CD4-positive, alpha-beta T cell treated with Interleukin-12 subunit alpha and Interleukin-12 subunit beta, for 1 hour (primary cell): ENCODE data around the gene CHCHD6.

Source experiments
- DNase-seq: peaks from one replicate; pipeline ENCODE4 v3.0.0-alpha.2; 2020

CHCHD6 gene

GRCh38 chr3:126983653-126984390 lies 279.8 kb downstream of the CHCHD6 start:
- DNase-seq: peak; percentile 45

DNA sequence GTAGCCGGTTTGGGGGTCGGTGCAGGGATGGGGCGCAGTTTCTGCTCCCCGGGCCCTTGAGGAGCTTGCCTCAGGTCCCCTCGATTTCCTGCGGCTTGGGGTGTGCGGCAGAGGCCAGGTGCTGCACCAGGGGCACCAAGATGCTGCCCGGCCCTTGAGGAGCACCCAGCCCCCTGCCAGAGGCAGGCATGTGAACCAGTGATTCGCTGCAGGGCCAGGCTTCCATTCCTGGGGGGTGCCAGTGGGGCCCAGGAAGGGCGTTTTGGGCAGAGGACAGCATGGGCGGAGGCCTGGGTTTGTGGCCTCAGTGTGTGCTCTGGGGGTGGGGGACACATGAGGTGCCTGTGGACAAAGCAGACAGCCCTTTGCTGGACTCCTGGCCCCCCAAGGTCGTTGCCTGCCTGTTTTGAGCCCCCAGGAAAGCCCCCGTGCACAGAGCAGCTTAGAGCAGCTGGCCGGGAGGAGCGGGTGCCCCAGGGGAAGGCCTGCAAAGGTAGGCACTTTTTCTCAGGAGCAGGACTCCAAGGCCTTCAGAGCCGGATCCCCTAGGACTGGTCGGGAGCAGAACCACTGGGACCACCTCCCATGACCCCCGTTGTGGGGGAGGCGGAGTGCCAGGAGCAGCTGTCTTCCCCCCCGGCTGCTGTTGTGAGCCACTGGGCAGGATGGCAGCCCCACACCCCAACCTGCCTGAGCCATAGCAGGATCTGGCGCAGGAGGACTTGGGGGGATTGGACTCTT lies 280.5 kb downstream of the CHCHD6 start:
- no peak for DNase-seq

DNA sequence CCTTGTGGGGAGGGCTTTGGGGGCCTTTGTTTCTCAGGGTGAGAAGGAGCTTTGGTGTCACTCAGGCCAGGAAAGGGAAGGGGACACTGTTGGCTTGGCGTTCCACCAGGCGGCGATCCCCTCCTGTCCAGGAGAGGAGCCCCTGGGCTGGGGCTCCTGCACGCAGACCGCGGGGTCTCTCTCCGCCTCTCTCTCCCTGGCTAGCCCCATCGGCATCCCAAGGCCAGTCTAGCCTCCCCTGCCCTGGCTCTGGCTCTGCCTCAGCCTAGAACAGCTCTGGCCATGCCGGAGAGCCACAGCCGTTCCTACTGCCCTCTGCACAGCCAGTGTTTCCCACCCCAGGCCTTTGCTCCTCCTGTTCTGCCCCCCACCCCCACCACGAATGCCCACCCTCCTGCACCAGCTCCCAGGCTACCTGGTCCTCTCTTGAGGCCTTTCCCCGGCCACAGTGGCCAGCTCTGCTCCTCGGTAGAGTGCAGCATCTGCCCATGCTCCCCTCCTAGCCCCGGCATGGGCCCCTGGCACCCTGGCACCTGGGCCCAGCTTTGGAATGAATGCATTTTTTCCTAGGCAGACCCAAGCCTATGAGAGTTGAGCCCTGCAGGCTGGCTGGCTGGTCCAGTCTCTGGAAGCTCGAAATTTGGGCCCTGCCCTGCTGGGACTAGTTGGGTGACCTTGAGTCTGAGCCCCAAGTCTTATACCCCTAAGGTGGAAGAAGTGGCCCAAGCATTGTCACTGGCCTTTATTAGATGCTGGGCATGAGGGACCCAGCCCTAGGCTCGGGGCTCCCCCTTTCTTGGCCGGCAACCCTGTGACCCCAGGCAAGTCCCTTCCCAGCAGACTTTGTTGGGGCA lies 281.3 kb downstream of the CHCHD6 start:
- no peak for DNase-seq

GRCh38 chr3:126986001-126986400 lies 282.0 kb downstream of the CHCHD6 start:
- no peak for DNase-seq

- DNase-seq: no peak
Observed at GRCh38 chr3:126987129-126987528, 283.1 kb downstream of the CHCHD6 start.

DNA sequence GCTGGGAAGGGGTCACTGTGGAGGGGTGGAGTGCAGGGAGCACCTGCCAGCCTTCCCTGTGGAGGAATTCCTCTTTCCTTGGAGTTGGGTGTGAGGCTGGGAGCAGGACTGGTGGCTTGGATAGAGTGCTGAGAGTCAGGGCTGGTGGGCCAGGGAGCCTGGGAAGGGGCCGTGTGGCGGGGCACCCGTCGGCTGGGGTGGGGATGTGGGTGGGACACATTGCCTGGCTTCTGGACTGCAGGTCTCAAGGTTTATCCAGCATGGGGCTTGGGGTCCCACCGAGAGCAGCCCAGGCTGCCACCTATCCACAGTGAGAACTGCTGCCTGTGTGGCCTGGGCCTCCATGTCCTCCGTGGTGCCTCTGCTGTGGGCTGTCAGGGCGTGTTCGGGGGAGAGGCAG lies 283.6 kb downstream of the CHCHD6 start:
- DNase-seq: no peak

DNA sequence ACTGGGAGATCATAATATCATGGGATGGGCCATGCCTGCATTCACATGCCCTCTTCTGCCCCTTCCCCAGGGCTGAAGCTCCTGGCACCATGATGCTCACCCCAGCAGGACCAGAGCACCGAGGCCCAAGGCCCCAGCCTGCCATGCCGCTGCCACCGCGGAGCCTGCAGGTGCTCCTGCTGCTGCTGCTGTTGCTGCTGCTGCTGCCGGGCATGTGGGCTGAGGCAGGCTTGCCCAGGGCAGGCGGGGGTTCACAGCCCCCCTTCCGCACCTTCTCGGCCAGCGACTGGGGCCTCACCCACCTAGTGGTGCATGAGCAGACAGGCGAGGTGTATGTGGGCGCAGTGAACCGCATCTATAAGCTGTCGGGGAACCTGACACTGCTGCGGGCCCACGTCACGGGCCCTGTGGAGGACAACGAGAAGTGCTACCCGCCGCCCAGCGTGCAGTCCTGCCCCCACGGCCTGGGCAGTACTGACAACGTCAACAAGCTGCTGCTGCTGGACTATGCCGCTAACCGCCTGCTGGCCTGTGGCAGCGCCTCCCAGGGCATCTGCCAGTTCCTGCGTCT lies 284.5 kb downstream of the CHCHD6 start:
- no peak for DNase-seq

DNA sequence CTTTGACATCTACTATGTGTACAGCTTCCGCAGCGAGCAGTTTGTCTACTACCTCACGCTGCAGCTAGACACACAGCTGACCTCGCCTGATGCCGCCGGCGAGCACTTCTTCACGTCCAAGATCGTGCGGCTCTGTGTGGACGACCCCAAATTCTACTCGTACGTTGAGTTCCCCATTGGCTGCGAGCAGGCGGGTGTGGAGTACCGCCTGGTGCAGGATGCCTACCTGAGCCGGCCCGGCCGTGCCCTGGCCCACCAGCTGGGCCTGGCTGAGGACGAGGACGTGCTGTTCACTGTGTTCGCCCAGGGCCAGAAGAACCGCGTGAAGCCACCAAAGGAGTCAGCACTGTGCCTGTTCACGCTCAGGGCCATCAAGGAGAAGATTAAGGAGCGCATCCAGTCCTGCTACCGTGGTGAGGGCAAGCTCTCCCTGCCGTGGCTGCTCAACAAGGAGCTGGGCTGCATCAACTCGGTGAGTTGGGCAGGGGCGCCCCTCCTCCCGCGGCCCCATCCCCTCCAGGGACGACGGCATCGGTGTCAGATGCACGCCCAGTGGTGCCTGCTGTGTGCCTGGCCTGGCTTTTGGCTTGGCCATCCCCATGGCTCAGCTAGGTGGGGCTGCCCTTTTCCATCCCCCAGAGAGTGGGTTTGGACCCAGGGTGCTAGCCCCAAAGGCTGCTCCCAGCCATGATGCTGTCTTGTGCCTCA lies 285.4 kb downstream of the CHCHD6 start:
- DNase-seq: no peak

DNA sequence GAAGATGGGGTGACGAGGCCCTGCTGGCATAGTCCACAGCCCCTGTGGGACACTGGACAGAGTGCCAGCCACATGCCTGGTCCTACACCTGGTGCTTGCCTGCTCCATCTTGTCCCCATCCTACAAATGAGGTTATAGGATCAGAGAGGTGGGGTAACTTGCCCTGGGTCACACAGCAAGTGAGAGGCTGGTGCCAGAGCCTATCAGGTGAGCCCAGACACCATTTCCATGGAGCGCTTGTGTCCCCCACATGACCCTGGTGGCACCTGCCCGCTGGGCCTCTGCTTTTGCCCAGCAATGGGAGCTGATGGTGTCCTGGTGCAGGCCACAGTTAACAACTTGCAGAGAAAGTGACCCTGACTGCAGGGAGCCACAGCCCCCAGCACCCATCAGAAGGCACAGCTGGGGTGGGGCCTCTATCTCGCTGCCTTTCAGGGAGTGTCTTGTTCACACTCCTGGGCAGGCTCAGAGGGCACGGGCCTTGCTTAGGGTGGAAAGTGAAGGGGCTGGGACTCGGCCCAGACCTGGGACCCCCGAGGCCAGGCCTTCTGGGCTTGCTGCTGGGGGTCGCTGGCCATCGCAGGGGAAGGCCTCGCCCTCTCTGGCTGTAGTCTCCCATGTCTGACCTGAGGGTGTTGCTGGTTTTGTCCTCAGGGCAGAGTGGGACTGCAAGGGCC lies 286.1 kb downstream of the CHCHD6 start:
- no peak for DNase-seq

- no peak for DNase-seq
Observed at GRCh38 chr3:126990890-126991289, 286.9 kb downstream of the CHCHD6 start.

- no peak for DNase-seq
Observed at GRCh38 chr3:126991366-126992200, 287.5 kb downstream of the CHCHD6 start.

- no peak for DNase-seq
Observed at GRCh38 chr3:126992216-126992615, 288.2 kb downstream of the CHCHD6 start.

- DNase-seq: no peak
Observed at GRCh38 chr3:126992776-126993175, 288.7 kb downstream of the CHCHD6 start.

- DNase-seq: no peak
Observed at GRCh38 chr3:126993436-126993835, 289.4 kb downstream of the CHCHD6 start.

- no peak for DNase-seq
Observed at GRCh38 chr3:126994661-126995245, 290.7 kb downstream of the CHCHD6 start.

GRCh38 chr3:126995254-126995780 lies 291.3 kb downstream of the CHCHD6 start:
- no peak for DNase-seq

GRCh38 chr3:126995926-126996512 lies 292.0 kb downstream of the CHCHD6 start:
- no peak for DNase-seq

DNA sequence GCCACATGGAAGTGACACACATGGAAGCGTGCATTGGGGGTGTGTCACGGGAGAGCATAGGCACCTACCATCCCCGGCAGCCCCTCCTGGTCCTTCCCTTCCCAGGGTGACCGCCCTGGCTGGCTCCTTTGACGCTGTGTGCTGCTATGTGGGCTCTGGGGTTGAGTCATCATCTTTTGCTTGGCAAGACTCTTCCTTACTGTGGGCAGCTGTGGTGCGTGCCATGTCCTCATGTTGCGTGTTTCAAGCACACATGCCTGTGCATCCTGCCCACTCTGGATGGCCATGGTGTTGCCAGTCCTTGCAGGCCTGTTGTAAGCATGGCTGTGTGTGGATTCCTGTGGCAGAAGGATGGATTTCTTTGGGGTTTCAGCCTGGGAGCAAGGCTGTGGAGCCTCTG lies 292.9 kb downstream of the CHCHD6 start:
- DNase-seq: no peak

GRCh38 chr3:126997455-126998038 lies 293.5 kb downstream of the CHCHD6 start:
- no peak for DNase-seq
